AML-193 (cell line): ENCODE measurements around the gene C1GALT1.
A peak's percentile ranks its signal among the peaks of the same experiment; 100 is the strongest.
"Not testable (repeated sequence)": the region's sequence is repeated elsewhere in the genome, so short reads cannot be mapped to it uniquely, and the experiment has no call there.

Experiments
- DNase-seq, 2 experiments: peaks; one replicate each; lab custom pipeline; 2025; lab: John Stamatoyannopoulos, UW

Gene C1GALT1

GRCh38 chr7:7169296-7169695 is 13.0 kb upstream of the C1GALT1 start:
- DNase-seq, result no peak

- no peak for DNase-seq
These were observed 8.2 kb upstream of the C1GALT1 start for GRCh38 chr7:7173956-7174632.

- no peak for DNase-seq
These were observed 7.2 kb upstream of the C1GALT1 start for GRCh38 chr7:7175075-7175695.

GRCh38 chr7:7176406-7177043 is 5.8 kb upstream of the C1GALT1 start:
- peak; percentile 53 to 57 for DNase-seq

- DNase-seq, result no peak
These were observed 5.3 kb upstream of the C1GALT1 start for GRCh38 chr7:7177044-7177517.

GRCh38 chr7:7178081-7178480 is 4.3 kb upstream of the C1GALT1 start:
- DNase-seq, result no peak

- DNase-seq, result no peak
These were observed 3.4 kb upstream of the C1GALT1 start for GRCh38 chr7:7178906-7179305.

GRCh38 chr7:7180725-7181449 is 1.5 kb upstream of the C1GALT1 start:
- no peak for DNase-seq

- DNase-seq, result peak; percentile 63 to 80
These were observed 707 bp upstream of the C1GALT1 start for GRCh38 chr7:7181519-7182155.

GRCh38 chr7:7183061-7183837 is 905 bp downstream of the C1GALT1 start:
- DNase-seq, result peak in 1 of 2 experiments; percentile 16

- peak in 1 of 2 experiments; percentile 3 for DNase-seq
These were observed 1.6 kb downstream of the C1GALT1 start for GRCh38 chr7:7183838-7184463.

GRCh38 chr7:7185371-7185989 is 3.1 kb downstream of the C1GALT1 start:
- no peak for DNase-seq

- DNase-seq, result no peak
These were observed 5.7 kb downstream of the C1GALT1 start for GRCh38 chr7:7188091-7188490.

- no peak for DNase-seq
These were observed 6.4 kb downstream of the C1GALT1 start for GRCh38 chr7:7188742-7189141.

GRCh38 chr7:7190142-7190541 is 7.8 kb downstream of the C1GALT1 start:
- no peak for DNase-seq

GRCh38 chr7:7191137-7191536 is 8.8 kb downstream of the C1GALT1 start:
- no peak for DNase-seq

GRCh38 chr7:7192798-7193788 is 10.7 kb downstream of the C1GALT1 start:
- not testable (repeated sequence) for DNase-seq

- not testable (repeated sequence) for DNase-seq
These were observed 17.2 kb downstream of the C1GALT1 start for GRCh38 chr7:7199592-7199991.

- DNase-seq, result not testable (repeated sequence)
These were observed 17.9 kb downstream of the C1GALT1 start for GRCh38 chr7:7200255-7200654.
